GM19043 (cell line): ENCODE data around the gene ACTR3C.

ENCODE experiments used
- ATAC-seq: cut with Tn5 transposase; IDR thresholded peaks from one replicate; pipeline ENCODE4 v1.9.1; 2021; ENCODE audit warnings: low read depth; ENCODE audit not compliant: unreplicated experiment

ACTR3C gene

DNA sequence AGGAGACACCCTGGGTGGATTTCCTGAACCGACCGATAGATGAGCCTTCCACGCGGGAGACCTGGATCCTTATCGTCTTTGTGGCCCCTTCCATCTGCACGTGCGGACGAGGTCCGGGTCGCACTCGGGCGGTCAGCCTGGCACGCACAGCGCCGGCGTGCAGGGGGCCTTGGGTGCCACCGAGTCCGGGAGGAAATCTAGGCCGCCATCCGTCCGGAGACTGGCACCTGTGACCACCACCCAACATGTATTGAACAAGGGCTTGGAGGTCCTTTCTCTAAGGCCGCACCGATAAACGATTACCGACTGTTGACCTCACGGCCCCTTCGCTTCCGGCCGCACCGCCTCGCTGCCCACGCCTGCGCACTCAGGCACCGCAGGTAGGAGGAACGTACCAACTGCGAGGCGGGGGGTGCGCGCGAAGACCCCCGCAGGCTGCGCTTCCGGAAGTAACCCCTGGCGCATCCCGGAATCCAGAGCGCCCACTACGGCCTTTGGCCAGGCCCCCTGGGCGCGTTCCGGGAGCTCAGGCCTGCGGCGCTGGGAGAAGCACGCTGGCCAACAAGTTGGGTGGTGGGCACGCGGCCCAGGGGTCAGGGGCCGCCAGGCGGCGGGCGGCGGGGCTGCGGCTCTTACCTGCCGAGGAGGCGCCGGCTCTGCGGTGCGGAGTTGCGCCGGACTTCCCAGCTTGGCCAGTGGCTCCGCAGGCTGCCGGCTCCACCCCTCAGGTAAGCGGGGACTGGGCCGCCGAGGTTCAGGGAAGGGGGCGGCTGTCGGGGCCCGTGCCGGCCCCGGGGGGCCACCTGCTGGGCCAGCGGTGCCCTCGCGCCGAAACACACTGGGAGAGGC lies at the start of gene ACTR3C, which contains the start of gene LRRC61:
Gene ACTR3C (minus strand): TSS at position 713 of the 849 bp plus-strand sequence. CDS start 28,249 bp downstream, outside the sequence.
Gene LRRC61 (plus strand): TSS at position 523 of the 849 bp plus-strand sequence. CDS start 13,507 bp downstream, outside the sequence.
- ATAC-seq = peak; percentile 54

DNA sequence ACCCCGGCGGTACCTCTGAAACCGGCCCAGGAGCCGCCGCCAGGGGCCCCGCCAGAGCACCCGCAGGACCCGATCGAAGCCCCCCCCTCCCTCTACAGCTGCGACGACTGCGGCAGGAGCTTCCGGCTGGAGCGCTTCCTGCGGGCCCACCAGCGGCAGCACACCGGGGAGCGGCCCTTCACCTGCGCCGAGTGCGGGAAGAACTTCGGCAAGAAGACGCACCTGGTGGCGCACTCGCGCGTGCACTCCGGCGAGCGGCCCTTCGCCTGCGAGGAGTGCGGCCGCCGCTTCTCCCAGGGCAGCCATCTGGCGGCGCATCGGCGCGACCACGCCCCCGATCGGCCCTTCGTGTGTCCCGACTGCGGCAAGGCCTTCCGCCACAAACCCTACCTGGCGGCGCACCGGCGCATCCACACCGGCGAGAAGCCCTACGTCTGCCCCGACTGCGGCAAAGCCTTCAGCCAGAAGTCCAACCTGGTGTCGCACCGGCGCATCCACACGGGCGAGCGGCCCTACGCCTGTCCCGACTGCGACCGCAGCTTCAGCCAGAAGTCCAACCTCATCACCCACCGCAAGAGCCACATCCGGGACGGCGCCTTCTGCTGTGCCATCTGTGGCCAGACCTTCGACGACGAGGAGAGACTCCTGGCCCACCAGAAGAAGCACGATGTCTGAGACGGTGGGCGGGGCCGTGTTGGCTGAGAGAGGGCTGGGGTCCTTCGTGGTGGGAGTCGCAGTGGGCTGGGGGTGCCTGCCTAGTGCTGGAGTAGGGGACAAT lies 49.1 kb upstream of the ACTR3C start:
- no peak for ATAC-seq

DNA sequence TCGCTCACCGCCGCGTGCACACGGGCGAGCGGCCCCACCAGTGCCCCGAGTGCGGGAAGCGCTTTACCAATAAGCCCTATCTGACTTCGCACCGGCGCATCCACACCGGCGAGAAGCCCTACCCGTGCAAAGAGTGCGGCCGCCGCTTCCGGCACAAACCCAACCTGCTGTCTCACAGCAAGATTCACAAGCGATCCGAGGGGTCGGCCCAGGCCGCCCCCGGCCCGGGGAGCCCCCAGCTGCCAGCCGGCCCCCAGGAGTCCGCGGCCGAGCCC lies 48.6 kb upstream of the ACTR3C start:
- no peak for ATAC-seq

DNA sequence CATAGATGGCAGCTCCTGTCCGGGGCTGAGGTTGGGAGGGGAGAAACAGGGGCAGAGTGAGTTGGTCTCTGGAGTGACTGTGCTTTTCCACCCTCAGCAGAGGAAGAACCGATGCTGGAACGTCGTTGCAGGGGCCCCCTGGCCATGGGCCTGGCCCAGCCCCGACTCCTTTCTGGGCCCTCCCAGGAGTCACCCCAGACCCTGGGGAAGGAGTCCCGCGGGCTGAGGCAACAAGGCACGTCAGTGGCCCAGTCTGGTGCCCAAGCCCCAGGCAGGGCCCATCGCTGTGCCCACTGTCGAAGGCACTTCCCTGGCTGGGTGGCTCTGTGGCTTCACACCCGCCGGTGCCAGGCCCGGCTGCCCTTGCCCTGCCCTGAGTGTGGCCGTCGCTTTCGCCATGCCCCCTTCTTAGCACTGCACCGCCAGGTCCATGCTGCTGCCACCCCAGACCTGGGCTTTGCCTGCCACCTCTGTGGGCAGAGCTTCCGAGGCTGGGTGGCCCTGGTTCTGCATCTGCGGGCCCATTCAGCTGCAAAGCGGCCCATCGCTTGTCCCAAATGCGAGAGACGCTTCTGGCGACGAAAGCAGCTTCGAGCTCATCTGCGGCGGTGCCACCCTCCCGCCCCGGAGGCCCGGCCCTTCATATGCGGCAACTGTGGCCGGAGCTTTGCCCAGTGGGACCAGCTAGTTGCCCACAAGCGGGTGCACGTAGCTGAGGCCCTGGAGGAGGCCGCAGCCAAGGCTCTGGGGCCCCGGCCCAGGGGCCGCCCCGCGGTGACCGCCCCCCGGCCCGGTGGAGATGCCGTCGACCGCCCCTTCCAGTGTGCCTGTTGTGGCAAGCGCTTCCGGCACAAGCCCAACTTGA lies 48.0 kb upstream of the ACTR3C start:
- ATAC-seq = no peak

DNA sequence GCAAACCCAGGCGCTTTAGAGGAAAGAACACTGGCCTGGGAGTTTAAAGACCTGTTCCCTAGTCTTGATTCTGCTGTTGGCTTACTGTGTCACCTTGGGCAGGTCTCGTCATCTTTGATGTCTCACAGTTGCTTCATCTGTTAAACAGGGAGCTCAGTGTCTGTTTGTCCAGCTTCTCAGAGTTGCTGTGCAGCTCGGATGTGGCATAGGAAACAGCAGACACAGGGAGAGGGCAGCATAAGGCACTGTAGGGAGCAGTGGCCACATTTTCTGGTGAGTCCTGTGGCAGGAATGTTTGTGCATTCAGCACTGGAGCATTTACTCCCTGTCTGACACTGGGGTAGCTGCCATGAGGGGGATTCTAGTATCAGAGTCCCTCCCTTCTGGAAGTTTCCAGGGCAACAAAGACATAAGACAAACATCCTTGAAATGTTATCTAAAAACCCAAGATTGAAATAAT lies 47.3 kb upstream of the ACTR3C start:
- no peak for ATAC-seq

DNA sequence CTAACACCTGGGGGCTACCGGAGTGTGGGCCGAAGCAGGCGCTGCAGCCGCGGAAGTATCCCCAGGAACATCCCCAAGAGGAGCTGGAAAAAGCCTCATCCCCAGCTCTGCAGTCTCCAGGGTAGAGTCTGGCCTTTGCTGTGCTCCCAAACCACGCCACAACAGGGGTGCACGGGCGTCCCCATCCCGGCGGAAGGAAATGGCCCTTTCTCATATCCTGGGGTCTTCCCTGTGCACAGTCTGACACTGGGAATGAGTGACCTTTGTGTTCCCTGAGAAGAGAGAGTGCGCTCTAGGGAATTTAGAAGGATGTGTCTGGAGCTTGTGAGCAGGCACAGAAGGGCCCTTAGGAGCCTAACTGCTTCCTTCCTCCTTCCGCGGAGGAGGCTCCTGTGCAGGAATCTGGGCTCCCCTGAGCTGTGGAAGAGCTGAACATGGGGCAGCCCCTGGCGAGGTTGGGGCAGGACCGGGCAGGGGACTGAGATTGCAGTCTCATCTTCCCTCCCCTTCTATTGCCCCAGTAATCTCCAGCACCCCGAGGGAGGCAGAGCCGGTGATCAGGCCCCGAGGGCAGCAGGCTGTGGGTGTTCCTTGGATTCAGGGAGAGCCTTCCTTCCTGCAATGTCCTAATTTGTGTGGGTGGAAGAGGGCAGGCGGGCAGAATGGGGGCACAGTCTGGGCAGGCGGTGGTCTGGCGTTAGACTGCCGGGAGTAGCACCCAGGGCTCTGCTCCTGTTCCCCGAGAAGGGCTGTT lies 46.6 kb upstream of the ACTR3C start:
- no peak for ATAC-seq

DNA sequence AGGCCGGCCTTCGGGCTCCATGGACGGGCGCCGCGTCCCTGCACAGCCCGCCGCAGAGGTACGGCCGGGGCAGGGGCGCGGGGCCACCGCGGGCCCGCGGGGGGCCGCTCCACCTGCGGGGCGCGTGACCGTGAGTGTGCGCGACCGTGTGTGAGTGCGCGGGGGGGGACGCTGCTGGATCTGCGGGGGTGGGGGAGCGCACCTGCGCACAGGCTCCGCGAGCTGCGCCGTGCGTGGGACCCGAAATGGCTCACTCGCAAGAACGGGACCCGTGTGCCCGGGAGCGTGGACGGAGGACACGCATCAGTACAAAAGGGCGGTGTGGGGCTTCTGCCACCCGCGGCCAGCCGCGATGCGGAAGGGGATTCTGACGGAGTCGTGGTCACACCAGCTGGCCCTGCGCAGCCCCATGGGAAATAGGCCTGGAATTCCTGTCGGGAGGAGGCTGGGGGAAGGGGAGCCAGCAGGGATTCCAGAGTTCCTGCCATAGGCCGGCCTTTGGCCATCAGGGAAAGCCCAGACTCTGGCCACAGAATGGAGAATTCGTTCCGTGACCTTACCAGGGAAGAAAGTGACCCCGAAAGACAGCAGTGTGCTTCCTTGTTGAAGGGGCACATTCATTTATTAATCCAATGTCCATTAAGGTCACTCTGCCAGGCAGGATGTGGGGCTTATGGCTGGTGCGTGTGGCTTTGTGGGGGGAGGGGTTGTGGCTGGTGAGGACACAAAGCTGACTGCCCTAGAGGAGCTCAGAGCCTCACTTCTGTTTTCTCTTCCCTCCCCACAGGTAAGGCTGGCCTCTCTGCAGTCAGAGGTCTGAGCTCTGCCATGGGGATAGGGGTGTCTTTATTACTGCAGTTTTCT lies 45.8 kb upstream of the ACTR3C start:
- ATAC-seq = peak; percentile 38

DNA sequence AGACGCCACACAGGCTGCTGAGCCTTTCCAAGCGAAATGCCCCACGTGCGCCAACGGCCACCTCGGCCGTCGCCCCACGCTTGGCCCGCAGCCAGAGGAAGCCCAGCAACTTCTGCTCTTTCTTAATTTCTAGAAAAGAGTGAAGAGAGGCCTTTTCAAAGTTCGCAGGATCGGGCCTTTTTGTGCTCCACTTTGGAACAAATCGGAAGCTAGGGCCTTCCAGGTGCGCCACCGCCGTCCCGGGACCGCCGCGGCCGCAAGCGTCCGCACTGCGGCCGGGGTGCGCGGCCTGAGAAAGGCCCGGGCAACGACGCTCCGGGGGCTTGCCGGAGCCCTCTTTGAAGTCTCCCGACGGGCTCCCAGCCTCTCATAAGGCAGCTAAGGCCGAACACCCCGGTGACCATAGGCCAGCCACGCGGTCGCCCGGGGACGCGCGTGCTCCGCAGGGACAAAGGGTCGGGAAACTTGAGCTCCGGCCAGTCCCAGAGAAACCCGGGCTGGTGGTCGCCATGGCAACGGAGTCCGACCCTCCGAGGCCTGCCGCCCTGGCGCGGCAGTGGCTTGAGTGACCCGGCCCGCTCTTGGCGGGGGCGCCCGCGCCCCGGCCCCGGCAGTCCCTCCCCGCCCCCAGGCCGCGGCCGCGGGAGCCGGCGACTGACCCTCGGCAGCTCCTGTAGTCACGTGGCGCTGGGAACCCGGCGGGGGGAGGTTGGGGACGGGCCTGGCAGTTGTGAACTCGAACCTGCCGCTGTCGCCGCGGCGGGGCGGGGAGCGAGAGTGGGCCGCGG lies 44.9 kb upstream of the ACTR3C start, which contains the start of gene REPIN1:
Gene REPIN1 (plus strand): TSS at position 727 of the 788 bp plus-strand sequence. CDS start 890 bp downstream, outside the sequence.
- ATAC-seq = peak; percentile 46

DNA sequence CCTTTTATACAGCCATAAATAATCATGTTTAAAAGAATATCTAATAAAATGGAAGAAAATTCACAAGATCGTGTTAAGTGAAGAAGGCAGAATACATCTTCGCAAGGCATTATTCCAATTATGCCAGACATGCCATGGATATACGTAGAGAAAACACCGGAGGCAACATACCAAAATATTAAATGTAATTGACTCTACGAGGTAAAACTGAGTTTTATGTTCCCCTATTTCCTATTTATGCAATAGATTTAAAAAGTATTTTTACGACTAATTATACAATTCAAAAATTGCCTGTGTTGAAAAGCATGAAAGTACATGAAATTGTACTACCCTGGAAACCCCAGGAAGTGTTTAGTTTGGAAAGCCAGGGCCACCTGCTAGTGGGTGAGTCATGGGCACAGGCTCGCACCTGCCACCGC lies 44.3 kb upstream of the ACTR3C start:
- no peak for ATAC-seq

DNA sequence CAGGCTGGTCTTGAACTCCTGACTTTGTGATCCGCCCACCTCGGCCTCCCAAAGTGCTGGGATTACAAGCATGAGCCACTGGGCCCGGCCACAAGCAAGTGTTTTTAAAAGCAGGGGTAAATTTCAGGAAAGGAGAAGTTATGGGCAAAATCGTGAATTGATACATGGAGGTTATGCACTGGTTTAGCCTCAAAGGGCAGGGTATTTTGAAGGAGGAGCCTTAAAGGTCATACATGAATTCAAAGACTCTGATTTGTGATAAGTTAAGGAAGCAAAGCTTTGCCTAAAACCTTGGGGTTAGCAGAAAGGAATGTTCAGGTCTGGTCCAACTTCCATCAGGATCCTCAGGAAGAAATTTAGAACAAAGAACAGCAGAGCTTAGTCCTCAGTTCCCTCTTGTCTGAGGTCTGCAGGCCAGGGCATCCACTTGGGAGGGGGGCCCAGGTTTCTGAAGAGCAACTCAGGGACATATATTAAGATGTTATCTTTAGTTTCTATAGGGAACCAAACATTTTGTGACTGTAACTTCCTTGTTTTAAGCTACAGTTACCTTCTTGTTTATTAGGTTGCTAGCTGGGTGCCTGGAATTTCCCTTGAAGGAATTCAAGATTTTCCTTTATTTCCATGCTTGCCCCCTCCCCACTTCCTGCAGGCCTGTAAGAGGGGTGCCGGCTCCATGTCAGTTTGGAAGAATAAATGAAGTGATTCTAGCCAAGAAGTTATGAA lies 42.5 kb upstream of the ACTR3C start:
- no peak for ATAC-seq

DNA sequence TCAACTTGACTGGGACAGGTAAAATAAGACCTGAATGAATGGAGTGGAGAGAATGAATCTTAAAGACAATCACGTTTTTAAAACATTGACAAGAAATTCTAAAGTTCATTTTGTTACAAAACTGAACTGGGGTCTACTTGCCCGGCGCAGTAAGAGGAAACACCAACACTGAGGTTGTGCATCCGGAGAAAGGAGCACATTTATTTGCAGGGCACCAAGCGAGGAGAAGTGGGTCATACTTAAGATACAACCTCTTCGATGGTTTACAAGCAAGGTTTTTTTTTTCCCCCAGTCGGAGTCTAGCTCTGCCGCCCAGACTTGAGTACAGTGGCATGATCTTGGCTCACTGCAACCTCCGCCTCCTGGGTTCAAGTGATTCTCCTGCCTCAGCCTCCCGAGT lies 41.8 kb upstream of the ACTR3C start:
- ATAC-seq = no peak

DNA sequence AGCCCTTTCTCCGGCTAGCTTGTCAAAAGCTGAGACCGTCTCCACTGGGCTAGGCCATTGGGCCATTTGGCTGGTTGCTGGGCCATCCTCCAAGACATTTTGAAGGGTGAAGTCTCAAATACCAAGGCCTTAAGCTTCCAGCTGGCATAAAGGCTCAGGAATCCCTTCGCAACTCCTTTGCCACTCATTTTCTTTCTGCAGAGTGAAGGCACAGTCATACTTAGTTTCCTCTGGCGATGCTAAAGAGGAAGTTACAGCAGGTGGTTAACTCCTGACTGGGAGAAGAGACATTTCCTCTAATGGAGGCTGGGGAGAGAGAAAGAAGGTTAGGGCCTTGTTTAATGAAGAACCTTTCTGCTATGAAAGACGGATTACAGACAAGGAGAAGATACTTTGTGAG lies 40.5 kb upstream of the ACTR3C start:
- peak; percentile 32 for ATAC-seq

DNA sequence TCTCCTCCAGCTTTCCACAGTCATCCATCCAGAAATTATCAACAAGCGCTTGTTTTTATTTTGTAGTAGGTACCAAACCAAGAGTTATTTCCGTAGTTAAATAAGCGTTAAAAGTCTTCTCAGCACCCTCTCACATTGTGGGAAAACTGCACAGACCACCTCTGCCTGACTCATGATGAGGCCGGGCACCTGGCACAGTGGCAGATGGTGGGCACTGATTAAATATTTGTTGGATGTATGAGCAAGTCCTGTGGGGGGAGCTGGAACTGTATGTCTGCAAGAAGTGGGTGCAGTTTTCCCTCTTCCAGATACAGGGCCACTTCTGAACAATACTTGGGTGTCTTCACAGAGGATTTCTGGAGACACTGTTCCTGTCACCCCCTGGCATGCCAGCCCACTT lies 40.0 kb upstream of the ACTR3C start:
- ATAC-seq = no peak

DNA sequence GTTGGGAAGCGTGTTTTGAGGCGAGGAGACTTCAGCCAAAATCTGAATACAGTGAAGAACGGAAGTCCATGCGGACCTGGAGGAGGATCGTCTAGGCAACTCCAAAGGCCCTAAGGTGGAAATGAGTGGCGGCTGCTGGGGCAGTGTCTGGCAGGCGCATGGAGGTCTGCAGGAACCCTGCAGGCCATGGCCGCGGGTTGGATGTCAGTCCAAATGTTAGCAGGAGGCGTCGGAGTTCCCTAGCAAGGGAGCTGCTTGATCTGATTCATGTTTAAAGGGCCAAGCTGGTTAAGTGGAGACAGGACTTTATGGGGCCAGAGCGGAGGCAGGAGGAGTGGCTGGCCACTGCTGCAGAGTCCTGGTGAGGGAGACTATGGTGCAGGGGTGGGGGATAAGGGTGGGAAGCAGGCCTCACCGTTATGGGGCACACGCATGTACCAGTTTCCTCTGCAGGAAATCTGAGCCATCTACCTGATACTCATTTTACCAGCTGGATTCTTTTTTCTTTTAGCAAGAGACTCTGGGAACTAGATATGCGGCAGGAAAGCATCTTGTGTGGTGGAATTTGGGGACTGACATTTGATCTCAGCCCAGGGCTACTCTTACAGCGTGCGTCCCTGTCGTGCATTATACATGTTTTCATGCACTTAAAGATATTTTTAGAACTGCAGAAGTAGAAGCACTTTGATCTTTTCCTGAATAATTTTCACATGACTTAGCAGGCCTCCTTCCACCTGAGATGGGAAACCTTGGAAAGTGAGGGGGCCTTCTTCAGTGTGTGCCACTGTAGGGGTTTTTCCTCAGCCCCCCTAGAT lies 38.7 kb upstream of the ACTR3C start:
- no peak for ATAC-seq

DNA sequence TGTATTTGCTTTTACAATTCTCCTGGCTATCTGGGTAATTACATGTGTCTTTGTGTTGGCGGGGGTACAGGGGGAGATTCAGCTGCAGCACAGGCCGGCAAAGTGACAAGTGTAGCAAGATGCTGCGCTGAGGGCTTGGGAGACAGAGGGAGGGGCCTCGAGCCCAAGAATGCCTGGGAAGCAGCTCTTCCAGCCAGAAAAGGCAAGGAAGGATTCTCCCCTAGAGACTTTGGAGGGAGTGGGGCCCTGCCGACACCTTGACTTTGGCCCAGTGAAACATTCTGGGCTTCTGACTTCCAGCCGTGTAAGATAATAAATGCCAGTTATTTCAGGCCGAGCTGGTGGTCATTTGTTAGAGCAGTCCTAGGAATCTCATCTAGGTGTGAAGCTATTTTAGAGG lies 38.1 kb upstream of the ACTR3C start:
- ATAC-seq = no peak

DNA sequence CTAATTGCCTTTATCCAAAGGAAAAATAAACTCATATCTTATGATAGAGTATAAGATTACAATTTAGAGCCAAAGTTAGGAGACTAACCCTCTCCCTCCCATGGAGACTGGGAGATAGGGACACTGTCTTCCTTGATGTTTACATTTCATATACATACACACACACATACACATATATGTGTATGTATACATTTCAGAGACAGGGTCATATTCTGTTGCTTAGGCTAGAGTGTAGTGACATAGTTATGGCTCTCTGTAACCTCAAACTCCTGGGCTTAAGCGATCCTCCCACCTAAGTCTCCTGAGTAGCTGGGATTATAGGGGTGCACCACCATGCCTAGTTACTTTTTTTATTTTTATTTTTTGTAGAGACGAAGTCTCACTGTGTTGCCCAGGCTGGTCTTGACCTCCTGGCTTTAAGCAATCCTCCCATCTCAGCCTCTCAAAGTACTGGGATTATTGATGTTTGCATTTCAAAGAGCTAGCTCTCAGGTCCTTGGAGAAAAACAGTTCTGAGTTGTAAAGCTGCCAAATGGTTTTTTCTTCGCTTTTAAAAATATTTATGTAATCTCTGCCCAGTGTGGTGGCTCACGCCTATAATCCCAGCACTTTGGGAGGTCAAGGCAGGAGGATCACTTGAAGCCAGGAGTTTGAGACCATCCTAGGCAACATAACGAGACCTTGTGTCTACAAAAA lies 37.2 kb upstream of the ACTR3C start:
- ATAC-seq = no peak
